ENCODE measurements around the gene LMLN. TPM values are rescaled to one million over a fixed set of nuclear protein-coding genes. Genes with fewer than 3 reads are reported as not detected.
A peak's percentile ranks its signal among the peaks of the same experiment; 100 is the strongest.
"Not testable (repeated sequence)": the region's sequence is repeated elsewhere in the genome, so short reads cannot be mapped to it uniquely, and the experiment has no call there.

LMLN gene, protein sequence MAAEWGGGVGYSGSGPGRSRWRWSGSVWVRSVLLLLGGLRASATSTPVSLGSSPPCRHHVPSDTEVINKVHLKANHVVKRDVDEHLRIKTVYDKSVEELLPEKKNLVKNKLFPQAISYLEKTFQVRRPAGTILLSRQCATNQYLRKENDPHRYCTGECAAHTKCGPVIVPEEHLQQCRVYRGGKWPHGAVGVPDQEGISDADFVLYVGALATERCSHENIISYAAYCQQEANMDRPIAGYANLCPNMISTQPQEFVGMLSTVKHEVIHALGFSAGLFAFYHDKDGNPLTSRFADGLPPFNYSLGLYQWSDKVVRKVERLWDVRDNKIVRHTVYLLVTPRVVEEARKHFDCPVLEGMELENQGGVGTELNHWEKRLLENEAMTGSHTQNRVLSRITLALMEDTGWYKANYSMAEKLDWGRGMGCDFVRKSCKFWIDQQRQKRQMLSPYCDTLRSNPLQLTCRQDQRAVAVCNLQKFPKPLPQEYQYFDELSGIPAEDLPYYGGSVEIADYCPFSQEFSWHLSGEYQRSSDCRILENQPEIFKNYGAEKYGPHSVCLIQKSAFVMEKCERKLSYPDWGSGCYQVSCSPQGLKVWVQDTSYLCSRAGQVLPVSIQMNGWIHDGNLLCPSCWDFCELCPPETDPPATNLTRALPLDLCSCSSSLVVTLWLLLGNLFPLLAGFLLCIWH
- total RNA-seq (1 to 10 TPM; 5.9 to 6.5 TPM), polyA plus RNA-seq (1 to 10 TPM; 1.9 to 3.0 TPM)

DNA sequence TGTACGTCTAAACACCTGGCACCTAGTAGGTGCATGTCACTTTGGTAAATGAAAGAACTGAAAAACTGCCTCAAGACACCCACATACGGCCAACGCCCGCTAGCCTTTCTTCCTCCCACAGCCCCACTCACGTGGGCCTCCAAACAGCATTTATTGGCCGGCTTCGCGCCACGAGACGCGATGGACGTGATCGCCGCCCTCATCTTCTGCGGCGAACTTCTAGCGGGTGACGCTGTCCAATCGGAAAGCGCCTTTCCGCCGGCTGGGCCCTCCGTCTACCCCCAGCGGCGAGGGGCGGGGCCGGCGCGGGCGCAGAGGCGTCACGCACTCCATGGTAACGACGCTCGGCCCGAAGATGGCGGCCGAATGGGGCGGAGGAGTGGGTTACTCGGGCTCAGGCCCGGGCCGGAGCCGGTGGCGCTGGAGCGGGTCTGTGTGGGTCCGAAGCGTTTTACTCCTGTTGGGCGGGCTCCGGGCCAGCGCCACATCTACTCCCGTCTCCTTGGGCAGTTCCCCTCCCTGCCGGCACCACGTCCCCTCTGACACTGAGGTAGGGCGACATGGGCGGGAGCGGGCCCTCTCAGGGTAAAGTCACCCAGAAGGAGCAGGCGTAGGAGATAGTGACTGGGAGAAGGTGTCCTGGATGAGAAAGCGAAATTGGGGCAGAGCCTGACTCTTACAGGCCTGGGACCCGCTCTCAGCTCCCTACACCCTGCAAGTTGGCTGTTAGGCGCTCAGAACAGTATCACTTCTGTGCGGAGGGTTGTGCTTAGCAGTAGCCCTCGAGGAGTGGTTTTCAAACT, at the start of gene LMLN:
Gene LMLN (plus strand): TSS at position 327 of the 803 bp plus-strand sequence. CDS start 29 bp downstream, at position 356.
- Histone ChIP-seq H3K4me1 (ENCODE audit: insufficient read depth, low read length) (peaks cover 40% of the 10 kb centered on the region), H3K4me3 (ENCODE audit: low read length in 2 of 2) (peak within 1 kb of the TSS; percentile 67 to 86), H3K27ac (ENCODE audit: low read depth, low read length) (peak within 1 kb of the TSS; percentile 78), H3K27me3 (ENCODE audit: insufficient read depth, low read length) (no peaks in the 10 kb centered on the region), H3K9me3 (ENCODE audit: control insufficient read depth in 1 of 2, low read length in 2 of 2) (no peaks in the 10 kb centered on the region), H3K36me3 (ENCODE audit: insufficient read depth, low read length) (peaks cover 21% of the 10 kb centered on the region)
- DNase-seq = peak; percentile 94 to 96 (median 95)
- Mint-ChIP-seq H3K36me3 (peaks cover 17 to 41% of the 10 kb centered on the region in 2 donors), H3K4me1 (peaks cover 26 to 57% (median 41%) of the 10 kb centered on the region in 4 donors), H3K27me3 (no peaks in the 10 kb centered on the region), H3K27ac (peak within 1 kb of the TSS; percentile 94 to 98 (median 97)), H3K9me3 (no peaks in the 10 kb centered on the region), H3K4me3 (peak within 1 kb of the TSS; percentile 88 to 95 (median 91))
- intact Hi-C loops (cut with micrococcal nuclease) = loop anchor here (1.0 to 10.0 kb wide), 3 partner anchors 10 to 405 kb away; partner anchors contain the start of genes BDH1 and RPL35A
- ChIA-PET CTCF (ENCODE audit: partially characterized antibody) (no interaction called here), POLR2A (ENCODE audit: partially characterized antibody) (interaction anchor here (2.2 to 2.3 kb wide), 2 partner anchors 10 kb away, joined by 17 to 20 read pairs; partner anchors contain the start of gene RPL35A)

DNA sequence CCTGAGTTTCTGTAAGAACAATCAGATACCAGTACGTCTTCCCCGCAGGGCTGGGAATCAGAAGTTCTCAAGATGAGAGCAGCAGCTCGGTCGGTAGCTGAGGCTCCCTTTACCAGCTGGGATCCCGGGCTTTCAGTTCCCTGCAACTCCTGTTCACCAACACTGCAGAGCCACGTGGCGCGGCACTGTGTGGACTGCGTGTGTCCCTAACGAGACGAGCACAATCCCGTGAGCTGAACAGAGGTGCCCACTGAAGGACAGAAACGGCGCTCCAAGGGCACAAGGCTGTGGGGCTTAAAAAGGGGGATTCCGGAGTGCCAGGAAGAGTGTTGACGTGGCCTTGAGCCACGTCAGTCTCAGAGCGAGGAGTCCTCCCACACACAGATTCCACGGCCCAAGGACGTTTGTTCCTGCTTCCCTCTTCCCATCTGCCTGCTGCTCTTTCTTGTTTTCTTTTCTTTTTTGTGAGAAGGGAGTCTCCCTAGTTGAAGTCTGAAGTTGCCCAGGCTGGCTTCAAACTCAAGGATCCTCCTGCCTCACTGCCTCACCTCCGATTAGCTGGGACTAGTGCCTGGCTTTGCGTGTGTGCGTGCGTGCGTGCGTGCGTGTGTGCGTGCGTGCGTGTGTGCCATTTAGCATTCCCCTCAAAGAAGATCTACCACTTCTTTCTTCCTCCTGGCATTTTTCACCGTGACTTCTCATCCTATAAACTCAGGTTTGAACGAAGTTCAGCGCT, 47.1 kb upstream of the LMLN start:
- H3K27ac Mint-ChIP-seq = peak overlapping the region in 3 of 7 donors; percentile 57 to 70 (median 68)
- DNase-seq = peak in 1 of 5 donors; percentile 2
- Histone ChIP-seq H3K9me3 (ENCODE audit: control insufficient read depth in 1 of 2, low read length in 2 of 2) (no peaks in the 10 kb centered on the region), H3K4me1 (ENCODE audit: insufficient read depth, low read length) (no peaks in the 10 kb centered on the region), H3K4me3 (ENCODE audit: low read length in 2 of 2) (no peak overlapping the region), H3K27ac (ENCODE audit: low read depth, low read length) (no peak overlapping the region), H3K27me3 (ENCODE audit: insufficient read depth, low read length) (no peaks in the 10 kb centered on the region), H3K36me3 (ENCODE audit: insufficient read depth, low read length) (no peaks in the 10 kb centered on the region)
- ChIA-PET POLR2A (ENCODE audit: partially characterized antibody) (no interaction called here), CTCF (ENCODE audit: partially characterized antibody) (interaction anchor here (0.9 kb wide), 1 partner anchor 9 kb away, joined by 3 read pairs; no protein-coding TSS in a partner anchor)
- peak overlapping the region in 6 of 8 donors; percentile 15 to 70 (median 42) for H3K4me3 Mint-ChIP-seq
- no peaks in the 10 kb centered on the region for H3K9me3 Mint-ChIP-seq
- no peaks in the 10 kb centered on the region for H3K4me1 Mint-ChIP-seq
- intact Hi-C loops (cut with micrococcal nuclease) = no loop called here
- no peaks in the 10 kb centered on the region for H3K27me3 Mint-ChIP-seq
- peaks cover 0 to 4% of the 10 kb centered on the region in 2 donors for H3K36me3 Mint-ChIP-seq

DNA sequence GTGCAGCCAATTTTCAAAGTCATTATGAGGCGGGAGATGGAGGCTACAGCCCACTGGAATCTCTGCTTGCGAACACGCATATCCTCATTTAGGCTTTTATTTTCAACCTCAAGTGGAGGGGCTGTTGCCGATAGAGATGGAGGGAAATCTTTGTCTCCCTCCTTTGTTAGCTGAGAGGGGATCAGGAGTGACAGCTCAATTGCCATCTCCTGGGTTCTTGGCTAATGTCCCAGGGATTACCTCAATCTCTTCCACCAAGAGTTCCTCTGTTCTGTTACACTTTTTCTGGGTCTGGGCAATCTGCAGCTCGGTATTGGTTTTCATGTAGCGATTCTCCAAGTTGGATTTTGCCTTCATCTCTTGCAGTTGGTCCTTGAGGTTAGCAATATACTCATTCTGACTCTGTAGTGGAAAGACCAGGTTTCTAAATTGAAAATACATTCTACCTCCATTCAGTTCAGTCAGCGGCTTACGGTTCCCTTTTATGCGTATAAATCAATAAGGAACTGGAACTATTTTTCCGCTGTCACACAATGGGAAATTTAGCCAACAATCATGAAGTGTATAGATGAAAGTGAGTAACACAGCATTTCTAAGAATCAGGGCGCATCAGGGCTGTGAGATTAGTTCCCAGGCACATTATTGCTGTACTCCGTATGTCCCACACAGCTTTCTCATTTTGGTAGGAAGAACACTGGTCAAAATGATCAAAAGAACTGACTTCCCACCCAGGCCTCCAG, 46.2 kb upstream of the LMLN start:
- CTCF ChIA-PET (ENCODE audit: partially characterized antibody) = interaction anchor here (1.4 kb wide), 1 partner anchor 8 kb away, joined by 4 read pairs; no protein-coding TSS in a partner anchor
- POLR2A ChIA-PET (ENCODE audit: partially characterized antibody) = no interaction called here
- no peak overlapping the region for H3K27ac Mint-ChIP-seq

DNA sequence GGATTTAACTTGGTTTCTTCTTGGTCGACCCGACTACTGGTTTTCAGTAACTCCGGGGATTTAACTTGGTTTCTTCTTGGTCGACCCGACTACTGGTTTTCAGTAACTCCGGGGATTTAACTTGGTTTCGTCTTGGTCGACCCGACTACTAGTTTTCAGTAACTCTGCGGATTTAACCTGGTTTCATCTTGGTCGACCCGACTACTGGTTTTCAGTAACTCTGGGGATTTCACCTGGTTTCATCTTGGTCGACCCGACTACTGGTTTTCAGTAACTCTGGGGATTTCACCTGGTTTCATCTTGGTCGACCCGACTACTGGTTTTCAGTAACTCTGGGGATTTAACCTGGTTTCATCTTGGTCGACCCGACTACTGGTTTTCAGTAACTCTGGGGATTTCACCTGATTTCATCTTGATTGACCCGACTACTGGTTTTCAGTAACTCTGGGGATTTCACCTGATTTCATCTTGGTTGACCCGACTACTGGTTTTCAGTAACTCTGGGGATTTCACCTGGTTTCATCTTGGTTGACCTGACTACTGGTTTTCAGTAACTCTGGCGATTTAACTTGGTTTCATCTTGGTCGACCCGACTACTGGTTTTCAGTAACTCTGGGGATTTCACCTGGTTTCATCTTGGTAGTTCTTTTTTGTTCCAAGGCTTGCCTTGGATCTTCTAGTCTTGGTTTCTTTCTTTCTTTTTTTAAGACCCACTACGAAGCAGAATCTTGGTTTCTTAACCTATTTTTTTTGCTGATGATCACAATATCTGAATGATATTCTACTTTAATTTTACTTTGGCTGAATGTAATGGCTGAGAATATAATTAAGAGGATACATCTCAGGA, 38.4 kb upstream of the LMLN start:
- H3K4me3 ChIP-seq (ENCODE audit: low read length in 2 of 2); H3K27me3 ChIP-seq (ENCODE audit: insufficient read depth, low read length); H3K27ac ChIP-seq (ENCODE audit: low read depth, low read length); H3K4me1 ChIP-seq (ENCODE audit: insufficient read depth, low read length); H3K4me1 Mint-ChIP-seq; CTCF ChIA-PET (ENCODE audit: partially characterized antibody); POLR2A ChIA-PET (ENCODE audit: partially characterized antibody); H3K4me3 Mint-ChIP-seq; H3K9me3 Mint-ChIP-seq; H3K36me3 ChIP-seq (ENCODE audit: insufficient read depth, low read length); H3K9me3 ChIP-seq (ENCODE audit: control insufficient read depth in 1 of 2, low read length in 2 of 2); intact Hi-C loops (cut with micrococcal nuclease); DNase-seq; H3K27me3 Mint-ChIP-seq: not testable (repeated sequence)
- peaks cover 20 to 27% of the 10 kb centered on the region in 2 donors for H3K36me3 Mint-ChIP-seq
- peak overlapping the region in 1 of 7 donors; percentile 36 for H3K27ac Mint-ChIP-seq

More for the DNA sequence above, 46.2 kb upstream of the LMLN start:
- intact Hi-C loops (cut with micrococcal nuclease) = no loop called here
- Histone ChIP-seq H3K27me3 (ENCODE audit: insufficient read depth, low read length) (no peaks in the 10 kb centered on the region), H3K36me3 (ENCODE audit: insufficient read depth, low read length) (no peaks in the 10 kb centered on the region), H3K4me1 (ENCODE audit: insufficient read depth, low read length) (no peaks in the 10 kb centered on the region), H3K4me3 (ENCODE audit: low read length in 2 of 2) (no peak overlapping the region), H3K9me3 (ENCODE audit: control insufficient read depth in 1 of 2, low read length in 2 of 2) (no peaks in the 10 kb centered on the region), H3K27ac (ENCODE audit: low read depth, low read length) (no peak overlapping the region)
- peak overlapping the region in 1 of 8 donors; percentile 64 for H3K4me3 Mint-ChIP-seq
- no peaks in the 10 kb centered on the region for H3K27me3 Mint-ChIP-seq
- no peaks in the 10 kb centered on the region for H3K4me1 Mint-ChIP-seq
- DNase-seq = no peak
- peaks cover 0 to 4% of the 10 kb centered on the region in 2 donors for H3K36me3 Mint-ChIP-seq
- H3K9me3 Mint-ChIP-seq = no peaks in the 10 kb centered on the region

DNA sequence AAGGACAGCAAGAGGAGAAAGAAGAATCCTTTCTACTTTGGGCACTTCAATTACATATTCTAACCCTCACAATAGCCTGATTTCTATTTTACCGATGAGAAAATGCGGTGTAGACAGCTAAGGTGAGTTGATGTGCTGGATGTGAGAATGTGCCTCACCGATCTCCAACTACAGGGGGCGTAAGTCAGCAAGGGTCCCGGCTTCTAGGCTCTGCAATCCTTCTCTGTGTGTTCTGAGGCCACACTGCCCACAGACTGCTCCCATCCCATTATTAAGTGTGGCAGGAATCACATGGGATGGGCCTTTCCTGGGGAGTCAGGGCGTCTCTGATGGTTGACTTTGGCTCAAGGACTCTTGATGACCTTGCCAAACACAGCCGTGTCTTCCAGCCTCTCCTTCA, 33.6 kb upstream of the LMLN start:
- Histone ChIP-seq H3K36me3 (ENCODE audit: insufficient read depth, low read length) (no peaks in the 10 kb centered on the region), H3K4me1 (ENCODE audit: insufficient read depth, low read length) (no peaks in the 10 kb centered on the region), H3K27me3 (ENCODE audit: insufficient read depth, low read length) (no peaks in the 10 kb centered on the region), H3K4me3 (ENCODE audit: low read length in 2 of 2) (no peak overlapping the region), H3K9me3 (ENCODE audit: control insufficient read depth in 1 of 2, low read length in 2 of 2) (no peaks in the 10 kb centered on the region), H3K27ac (ENCODE audit: low read depth, low read length) (no peak overlapping the region)
- H3K9me3 Mint-ChIP-seq = peaks cover 0 to 8% (median 0%) of the 10 kb centered on the region in 8 donors
- ChIA-PET CTCF (ENCODE audit: partially characterized antibody) (no interaction called here), POLR2A (ENCODE audit: partially characterized antibody) (no interaction called here)
- no peak overlapping the region for H3K27ac Mint-ChIP-seq
- no peak overlapping the region for H3K4me3 Mint-ChIP-seq
- H3K27me3 Mint-ChIP-seq = no peaks in the 10 kb centered on the region
- peaks cover 32 to 48% of the 10 kb centered on the region in 2 donors for H3K36me3 Mint-ChIP-seq
- no peaks in the 10 kb centered on the region for H3K4me1 Mint-ChIP-seq
- no peak for DNase-seq
- intact Hi-C loops (cut with micrococcal nuclease) = no loop called here

DNA sequence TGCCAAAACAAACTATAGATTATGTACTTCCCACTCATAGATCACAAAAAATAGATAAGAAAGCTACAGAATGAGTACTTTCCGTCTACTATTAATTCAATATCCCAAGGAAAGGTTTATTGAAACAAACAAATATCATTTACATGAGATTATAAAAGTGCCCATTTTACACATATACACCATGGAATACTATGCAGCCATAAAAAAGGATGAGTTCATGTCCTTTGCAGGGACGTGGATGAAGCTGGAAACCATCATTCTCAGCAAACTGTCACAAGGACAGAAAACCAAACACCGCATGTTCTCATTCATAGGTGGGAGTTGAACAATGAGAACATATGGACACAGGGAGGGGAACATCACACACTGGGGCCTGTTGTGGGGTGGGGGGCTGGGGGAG, 32.4 kb upstream of the LMLN start:
- H3K4me1 Mint-ChIP-seq; H3K27me3 ChIP-seq (ENCODE audit: insufficient read depth, low read length); H3K27ac Mint-ChIP-seq; H3K9me3 ChIP-seq (ENCODE audit: control insufficient read depth in 1 of 2, low read length in 2 of 2); intact Hi-C loops (cut with micrococcal nuclease); CTCF ChIA-PET (ENCODE audit: partially characterized antibody); H3K36me3 ChIP-seq (ENCODE audit: insufficient read depth, low read length); H3K27ac ChIP-seq (ENCODE audit: low read depth, low read length); H3K9me3 Mint-ChIP-seq; H3K27me3 Mint-ChIP-seq; DNase-seq; H3K4me3 Mint-ChIP-seq; H3K4me1 ChIP-seq (ENCODE audit: insufficient read depth, low read length); H3K4me3 ChIP-seq (ENCODE audit: low read length in 2 of 2); POLR2A ChIA-PET (ENCODE audit: partially characterized antibody): not testable (repeated sequence)
- H3K36me3 Mint-ChIP-seq = peaks cover 28 to 43% of the 10 kb centered on the region in 2 donors
